GM19043 (cell line): ENCODE measurements around the gene TAF6L.
"Not testable (repeated sequence)": the region's sequence is repeated elsewhere in the genome, so short reads cannot be mapped to it uniquely, and the experiment has no call there.

Experiments used
- ATAC-seq: cut with Tn5 transposase; IDR thresholded peaks from one replicate; pipeline ENCODE4 v1.9.1; 2021; ENCODE audit warnings: low read depth; ENCODE audit not compliant: unreplicated experiment

TAF6L gene

DNA sequence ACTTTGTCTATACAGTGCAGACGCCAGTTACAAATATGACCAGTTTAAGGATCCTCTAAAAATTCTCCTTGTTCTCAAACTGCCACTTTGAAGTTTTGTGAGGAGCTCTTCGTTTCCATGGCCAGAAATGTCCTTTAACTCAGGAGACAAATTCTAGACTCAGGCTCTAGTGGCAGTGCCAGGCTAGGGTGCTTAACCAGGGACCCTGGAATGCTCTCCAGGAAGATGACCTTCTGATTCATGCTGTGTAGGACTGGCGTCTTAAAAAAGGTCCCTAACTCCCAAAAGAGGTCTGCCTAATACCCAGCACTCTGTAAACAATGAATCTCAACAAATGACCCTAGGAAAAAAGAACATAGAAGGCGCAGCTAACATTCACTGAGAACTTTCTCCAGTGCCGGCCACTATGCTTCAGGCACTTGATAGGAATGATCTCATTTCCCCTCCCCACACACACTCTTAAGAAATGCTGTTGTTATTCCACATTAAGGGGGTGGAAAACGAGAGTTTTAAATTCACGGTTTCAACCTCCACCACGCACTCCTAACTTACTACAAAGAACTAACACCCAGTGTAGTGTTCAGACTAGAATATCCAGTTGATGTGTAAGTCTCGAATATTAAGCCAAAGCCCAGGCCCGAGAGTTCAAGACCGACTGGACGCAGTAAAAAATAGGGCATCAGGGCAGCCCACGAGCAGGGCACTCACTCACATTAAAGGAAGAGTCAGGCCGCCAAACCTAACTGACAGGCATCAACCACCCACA is 33.3 kb downstream of the TAF6L start:
- no peak for ATAC-seq

DNA sequence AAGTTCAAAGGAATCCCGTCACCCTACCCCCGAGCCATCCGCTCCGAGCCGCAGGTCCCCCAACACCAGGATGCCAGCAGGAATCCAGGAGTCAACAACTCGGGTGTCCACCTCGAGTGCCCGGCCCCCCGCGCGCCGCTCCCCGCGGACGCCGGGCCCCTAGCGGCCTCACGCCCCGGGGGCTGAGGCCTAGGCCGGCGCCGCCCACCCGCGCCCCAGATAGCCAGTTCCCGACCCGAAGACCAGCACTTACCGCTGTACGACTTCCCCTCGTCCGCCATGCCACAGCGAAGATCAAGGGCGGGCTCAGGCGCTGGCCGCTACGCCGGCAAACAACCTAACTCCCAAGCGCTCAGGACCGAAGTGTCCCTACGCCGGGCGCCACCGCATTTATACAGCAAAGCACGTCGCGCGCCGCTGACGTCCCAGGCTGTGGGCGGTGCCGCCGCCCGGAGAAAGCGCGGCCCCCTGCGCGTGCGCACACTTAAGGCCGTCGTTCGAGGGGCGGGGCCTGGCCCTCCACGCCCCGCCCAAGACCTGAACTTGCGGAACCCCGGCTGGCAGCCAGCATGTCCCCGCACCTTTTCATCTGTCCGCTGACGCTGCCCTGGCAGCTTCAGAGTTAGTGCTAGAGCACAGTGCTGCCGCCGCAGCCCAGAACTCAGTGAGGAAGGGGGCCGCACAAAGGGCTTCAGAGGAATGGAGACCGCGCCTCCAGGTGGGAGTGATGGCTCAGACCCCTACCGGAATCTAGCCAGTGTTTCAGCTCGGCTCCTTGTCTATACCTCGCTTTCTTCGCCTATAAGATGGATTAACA is 34.1 kb downstream of the TAF6L start, which contains the start of gene NXF1:
TSS of gene NXF1 (minus strand) at position 365 of the 817 bp plus-strand sequence. CDS start at position 281, 84 bp downstream.
- ATAC-seq: peak; percentile 67

DNA sequence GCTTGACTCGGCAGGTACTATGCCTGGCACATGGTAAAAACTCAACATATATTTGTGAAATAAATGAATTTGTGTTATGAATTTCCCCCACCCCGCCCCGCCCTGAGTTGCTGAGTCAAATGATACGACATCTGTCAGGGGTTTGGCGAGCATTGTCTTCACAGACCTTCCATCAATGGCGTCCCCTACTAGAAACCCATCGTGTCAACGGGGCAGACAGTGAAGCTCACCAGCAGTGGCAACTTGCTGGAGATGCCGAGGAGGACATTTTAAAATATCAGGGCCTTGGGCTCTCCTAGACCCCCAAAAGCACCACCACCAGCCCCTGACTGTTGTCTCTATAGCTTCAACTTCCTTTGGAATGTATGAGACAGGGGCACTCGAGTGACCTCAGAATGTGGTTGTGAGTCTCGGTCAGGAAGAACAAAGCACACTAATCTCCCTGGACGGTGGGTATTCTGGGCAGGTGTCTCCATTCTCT is 34.8 kb downstream of the TAF6L start:
- ATAC-seq: no peak

DNA sequence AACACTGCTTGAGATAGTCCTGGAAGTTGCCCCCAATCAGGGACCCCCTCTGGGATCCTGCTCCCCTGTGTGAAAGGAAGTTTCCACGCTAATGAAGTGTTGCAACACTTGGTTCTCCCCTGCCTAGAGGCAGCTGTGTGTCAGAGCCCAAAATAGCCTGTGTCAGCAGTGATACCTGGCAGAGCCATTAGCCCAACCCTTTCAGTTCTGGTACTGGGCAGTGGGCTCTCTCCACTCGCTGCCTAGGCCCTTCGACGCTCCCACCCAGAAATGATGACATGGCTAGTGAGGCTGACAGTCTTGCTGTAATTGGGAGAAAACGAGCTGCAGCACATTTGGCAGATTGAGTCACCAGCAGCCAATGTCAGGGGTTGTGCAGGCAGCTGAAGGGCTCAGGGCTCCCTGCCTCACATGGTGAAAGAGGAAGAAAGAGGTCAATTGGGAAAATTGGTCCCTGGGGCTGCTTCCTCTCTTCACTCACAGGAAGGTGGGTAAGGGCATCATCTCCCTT is 35.5 kb downstream of the TAF6L start:
- no peak for ATAC-seq

- ATAC-seq: no peak
These were observed 39.6 kb downstream of the TAF6L start for GRCh38 chr11:62810748-62811147.

DNA sequence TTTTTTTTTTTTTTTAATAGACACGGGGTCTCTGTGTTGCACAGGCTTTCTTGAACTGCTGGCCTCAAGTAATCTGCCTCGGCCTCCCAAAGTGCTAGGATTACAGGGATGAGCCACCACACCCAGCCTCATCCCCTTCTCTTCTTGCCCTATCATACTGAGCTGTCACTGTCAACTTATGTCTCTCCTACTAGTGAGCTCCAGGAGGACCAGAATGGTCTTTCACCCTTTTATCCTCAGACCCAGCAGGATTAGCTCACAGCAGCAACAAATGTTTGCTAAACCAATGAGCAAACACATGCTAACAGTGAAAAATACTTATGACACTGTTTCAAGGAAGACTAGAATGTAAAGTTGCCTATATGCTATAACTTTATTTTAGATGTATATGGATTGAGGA is 40.5 kb downstream of the TAF6L start:
- ATAC-seq: no peak

- no peak for ATAC-seq
These were observed 45.4 kb downstream of the TAF6L start for GRCh38 chr11:62816557-62816956.

DNA sequence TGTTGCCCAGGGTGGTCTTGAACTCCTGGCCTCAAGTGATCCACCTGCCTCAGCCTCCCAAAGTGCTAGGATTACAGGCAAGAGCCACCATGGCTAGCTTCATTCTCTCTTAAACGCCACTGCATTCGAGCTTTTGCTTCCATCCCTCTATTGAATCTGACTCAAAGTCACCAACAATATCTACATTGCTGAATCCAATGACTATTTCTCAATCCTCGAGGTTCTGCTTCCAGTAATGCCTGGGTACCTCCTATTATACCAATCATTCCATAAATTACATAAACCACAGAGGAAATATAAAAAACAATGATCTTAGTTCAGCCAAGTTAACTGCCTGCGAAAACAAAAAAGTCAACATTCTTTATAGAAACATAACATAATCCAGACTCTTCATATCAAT is 45.9 kb downstream of the TAF6L start:
- ATAC-seq: no peak

DNA sequence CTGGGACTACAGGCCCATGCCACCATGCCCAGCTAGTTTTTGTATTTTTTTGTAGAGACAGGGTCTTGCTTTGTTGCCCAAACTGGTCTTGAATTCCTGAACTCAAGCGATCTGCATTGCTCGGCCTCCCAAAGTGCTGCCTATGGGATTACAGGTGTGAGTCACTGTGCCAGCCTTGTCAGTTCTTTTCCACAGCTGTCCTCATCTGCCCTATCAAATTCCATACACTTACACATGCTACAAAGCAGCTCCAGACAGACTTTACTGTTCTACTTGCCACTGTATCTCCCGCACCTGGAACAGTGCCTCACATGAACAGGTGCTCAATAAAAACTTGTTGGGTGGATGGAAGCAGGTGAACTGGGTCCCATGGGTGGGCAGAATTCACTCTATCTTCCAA is 52.5 kb downstream of the TAF6L start:
- ATAC-seq: no peak

GRCh38 chr11:62828130-62828529 is 56.9 kb downstream of the TAF6L start:
- not testable (repeated sequence) for ATAC-seq

DNA sequence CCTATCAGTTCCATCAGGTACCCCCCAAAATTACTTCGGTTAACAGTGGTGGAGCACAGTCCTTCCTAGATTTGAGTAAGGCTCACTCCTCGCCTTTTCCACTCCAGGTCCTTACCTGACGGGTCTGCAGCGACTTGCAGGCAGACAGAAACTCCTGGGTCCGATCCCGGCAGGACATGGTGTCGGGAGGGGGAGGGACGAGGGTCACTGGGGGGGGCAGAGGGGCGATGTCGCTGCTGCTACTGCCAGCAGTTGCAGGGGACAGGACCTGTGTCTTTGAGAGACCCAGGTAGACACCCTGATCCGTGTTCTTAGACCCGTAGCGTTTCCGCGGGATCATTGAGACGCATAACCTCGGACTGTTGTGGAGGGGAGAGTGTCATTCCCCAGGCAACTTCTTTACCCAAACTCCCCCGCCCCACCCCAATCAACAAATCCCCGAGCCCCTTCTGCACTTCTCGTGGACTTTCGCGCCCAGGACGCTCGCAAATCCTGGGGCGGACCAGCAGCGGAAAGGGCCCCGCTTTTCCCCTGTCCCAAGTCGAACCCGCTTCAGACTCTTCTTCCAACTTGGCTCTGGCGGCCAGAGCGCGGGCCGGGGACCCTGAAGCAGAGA is 59.8 kb downstream of the TAF6L start:
- no peak for ATAC-seq

- ATAC-seq: peak; percentile 79
These were observed 60.5 kb downstream of the TAF6L start, which contains the start of gene STX5 for GRCh38 chr11:62831520-62832335. STX5 (minus strand) TSS chr11:62832051; CDS start chr11:62831243, 808 bp downstream.

DNA sequence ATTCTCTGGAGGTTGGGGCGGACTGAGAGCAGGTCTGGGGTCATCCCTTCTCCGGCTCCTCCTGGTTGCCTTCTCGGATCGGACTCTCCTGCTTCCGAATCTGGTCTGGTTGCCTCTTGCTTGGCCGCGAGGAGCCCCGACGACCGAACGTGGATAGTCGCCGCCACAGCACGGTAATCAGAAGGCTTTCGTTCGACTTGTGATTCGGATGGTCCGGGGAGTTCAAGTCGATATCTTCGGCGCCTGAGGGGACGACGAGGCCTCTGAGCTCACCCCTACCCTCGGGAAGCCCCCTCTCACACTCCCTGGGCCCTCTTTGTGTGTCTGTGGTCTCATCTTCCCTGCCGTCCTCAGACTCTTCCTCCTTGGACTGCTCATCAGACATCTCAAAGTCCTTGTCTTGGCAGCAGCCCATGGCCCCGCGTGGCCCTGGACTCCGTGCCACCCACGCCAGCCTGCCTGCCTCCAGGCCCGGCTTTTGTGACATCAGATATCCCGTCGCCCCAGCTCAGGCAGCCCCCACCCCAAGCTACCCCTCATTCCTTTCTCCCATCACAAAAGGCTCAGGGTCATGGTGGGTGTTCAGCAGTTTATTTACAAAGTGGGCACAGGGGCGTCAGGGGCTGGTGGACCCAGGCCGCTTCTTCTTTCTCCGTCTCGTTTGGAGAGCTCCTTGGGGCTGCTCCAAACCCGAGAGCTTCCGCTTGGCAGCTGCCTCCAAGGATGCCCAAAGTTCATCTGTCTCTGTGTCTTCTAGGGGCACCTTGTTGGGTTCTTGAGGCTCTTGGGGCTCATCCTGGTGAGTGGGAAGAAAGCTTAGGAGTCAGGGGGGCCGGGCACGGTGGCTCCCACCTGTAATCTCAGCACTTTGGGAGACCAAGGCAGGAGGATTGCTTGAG is 61.4 kb downstream of the TAF6L start, which contains the start of gene TEX54:
TSS of gene TEX54 (minus strand) at position 506 of the 899 bp plus-strand sequence.
- ATAC-seq: peak; percentile 9

- ATAC-seq: no peak
These were observed 64.1 kb downstream of the TAF6L start for GRCh38 chr11:62835336-62835735.
